ENCODE data around the gene CDH23. TPM values are rescaled to one million over a fixed set of nuclear protein-coding genes. Genes with fewer than 3 reads are reported as not detected.

Gene CDH23
- total and polyA plus RNA-seq, 10 donors: 2.0 to 19.9 (median 11.0) TPM

- intact Hi-C loops (cut with DNase I; ENCODE audit: low total_unique reads): no loop called here
- no peaks in the 10 kb centered on the region for H3K36me3 ChIP-seq
- no peaks in the 10 kb centered on the region for H3K9me3 ChIP-seq
- TF ChIP-seq POLR2AphosphoS5 (IDR thresholded peaks at IDR 0.05) (no peak), POLR2A (IDR thresholded peaks at IDR 0.05) (no peak)
- TF ChIP-seq, protein P1, sequence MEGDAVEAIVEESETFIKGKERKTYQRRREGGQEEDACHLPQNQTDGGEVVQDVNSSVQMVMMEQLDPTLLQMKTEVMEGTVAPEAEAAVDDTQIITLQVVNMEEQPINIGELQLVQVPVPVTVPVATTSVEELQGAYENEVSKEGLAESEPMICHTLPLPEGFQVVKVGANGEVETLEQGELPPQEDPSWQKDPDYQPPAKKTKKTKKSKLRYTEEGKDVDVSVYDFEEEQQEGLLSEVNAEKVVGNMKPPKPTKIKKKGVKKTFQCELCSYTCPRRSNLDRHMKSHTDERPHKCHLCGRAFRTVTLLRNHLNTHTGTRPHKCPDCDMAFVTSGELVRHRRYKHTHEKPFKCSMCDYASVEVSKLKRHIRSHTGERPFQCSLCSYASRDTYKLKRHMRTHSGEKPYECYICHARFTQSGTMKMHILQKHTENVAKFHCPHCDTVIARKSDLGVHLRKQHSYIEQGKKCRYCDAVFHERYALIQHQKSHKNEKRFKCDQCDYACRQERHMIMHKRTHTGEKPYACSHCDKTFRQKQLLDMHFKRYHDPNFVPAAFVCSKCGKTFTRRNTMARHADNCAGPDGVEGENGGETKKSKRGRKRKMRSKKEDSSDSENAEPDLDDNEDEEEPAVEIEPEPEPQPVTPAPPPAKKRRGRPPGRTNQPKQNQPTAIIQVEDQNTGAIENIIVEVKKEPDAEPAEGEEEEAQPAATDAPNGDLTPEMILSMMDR (IDR thresholded peaks at IDR 0.05 in 8 of 11, conservative IDR thresholded peaks at IDR 0.05 in 3 of 11): no peak
- H3K4me1 ChIP-seq: peaks cover 0 to 17% (median 13%) of the 10 kb centered on the region in 6 donors
- H3K4me3 ChIP-seq: no peak overlapping the region
- no peak overlapping the region for H3K27ac ChIP-seq
- no peak for DNase-seq
- WGBS, 5 donors: 16 to 23% (median 21%) methylated on average over 5 of the region's 5 CpGs
- H3K27me3 ChIP-seq (replicated peaks in 1 of 7): peaks cover 0 to 4% (median 0%) of the 10 kb centered on the region in 7 donors
Measured at GRCh38 chr10:71667387-71667752, 270.6 kb downstream of the CDH23 start.

GRCh38 chr10:71671994-71672946 lies 275.6 kb downstream of the CDH23 start:
- peaks cover 0 to 12% (median 7%) of the 10 kb centered on the region in 6 donors for H3K4me1 ChIP-seq
- WGBS, 5 donors: 79 to 88% (median 85%) methylated on average over 13 to 16 of the region's 16 CpGs
- no peak overlapping the region for H3K27ac ChIP-seq
- H3K27me3 ChIP-seq (replicated peaks in 1 of 7): no peaks in the 10 kb centered on the region
- TF ChIP-seq POLR2A (IDR thresholded peaks at IDR 0.05) (no peak), POLR2AphosphoS5 (IDR thresholded peaks at IDR 0.05) (no peak)
- TF ChIP-seq, protein P1 (IDR thresholded peaks at IDR 0.05 in 8 of 11, conservative IDR thresholded peaks at IDR 0.05 in 3 of 11): no peak
- H3K36me3 ChIP-seq: no peaks in the 10 kb centered on the region
- H3K4me3 ChIP-seq: no peak overlapping the region
- no peak for DNase-seq
- H3K9me3 ChIP-seq: no peaks in the 10 kb centered on the region
- intact Hi-C loops (cut with DNase I; ENCODE audit: low total_unique reads): no loop called here

GRCh38 chr10:71675295-71675970 lies 278.7 kb downstream of the CDH23 start:
- H3K4me3 ChIP-seq: no peak overlapping the region
- DNase-seq: no peak
- H3K27me3 ChIP-seq (replicated peaks in 1 of 7): no peaks in the 10 kb centered on the region
- intact Hi-C loops (cut with DNase I; ENCODE audit: low total_unique reads): no loop called here
- WGBS, 5 donors: 95 to 99% (median 97%) methylated on average over 4 to 6 of the region's 6 CpGs
- H3K9me3 ChIP-seq: no peaks in the 10 kb centered on the region
- H3K36me3 ChIP-seq: no peaks in the 10 kb centered on the region
- no peak overlapping the region for H3K27ac ChIP-seq
- TF ChIP-seq POLR2AphosphoS5 (IDR thresholded peaks at IDR 0.05) (no peak), POLR2A (IDR thresholded peaks at IDR 0.05) (no peak)
- TF ChIP-seq, protein P1 (IDR thresholded peaks at IDR 0.05 in 8 of 11, conservative IDR thresholded peaks at IDR 0.05 in 3 of 11): no peak
- peaks cover 0 to 10% (median 2%) of the 10 kb centered on the region in 6 donors for H3K4me1 ChIP-seq

DNA sequence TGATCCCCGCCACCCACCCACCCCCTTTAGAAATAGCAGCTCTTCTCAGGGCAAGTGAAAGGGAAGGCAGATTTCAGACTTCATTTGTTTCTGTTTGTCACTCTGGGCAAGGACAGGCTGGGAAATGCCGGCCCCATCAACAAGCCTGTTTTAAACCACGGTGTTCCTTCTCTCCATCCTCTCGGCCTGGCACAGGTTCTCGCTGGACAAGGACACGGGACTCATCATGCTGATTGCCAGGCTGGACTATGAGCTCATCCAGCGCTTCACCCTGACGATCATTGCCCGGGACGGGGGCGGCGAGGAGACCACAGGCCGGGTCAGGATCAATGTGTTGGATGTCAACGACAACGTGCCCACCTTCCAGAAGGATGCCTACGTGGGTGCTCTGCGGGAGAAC lies 280.5 kb downstream of the CDH23 start:
- no peaks in the 10 kb centered on the region for H3K9me3 ChIP-seq
- WGBS, 5 donors: 92 to 97% (median 96%) methylated on average over 17 of the region's 17 CpGs
- TF ChIP-seq POLR2AphosphoS5 (IDR thresholded peaks at IDR 0.05): no peak
- TF ChIP-seq, protein P1 (IDR thresholded peaks at IDR 0.05 in 8 of 11, conservative IDR thresholded peaks at IDR 0.05 in 3 of 11): no peak
- no peak for TF ChIP-seq POLR2A (IDR thresholded peaks at IDR 0.05)
- intact Hi-C loops (cut with DNase I; ENCODE audit: low total_unique reads): no loop called here
- no peak overlapping the region for H3K27ac ChIP-seq
- H3K4me3 ChIP-seq: no peak overlapping the region
- DNase-seq: no peak
- H3K36me3 ChIP-seq: no peaks in the 10 kb centered on the region
- H3K4me1 ChIP-seq: peaks cover 0 to 10% (median 2%) of the 10 kb centered on the region in 6 donors
- no peaks in the 10 kb centered on the region for H3K27me3 ChIP-seq (replicated peaks in 1 of 7)
